Progenitor cell of endocrine pancreas (in vitro differentiated cells): ENCODE results near the gene RGS14. TPM values are rescaled to one million over a fixed set of nuclear protein-coding genes. Genes with fewer than 3 reads are reported as not detected.

Experiments used
- DNase-seq: peaks from one replicate; pipeline ENCODE4 v3.0.0; 2021; ENCODE audit warnings: low spot score; ENCODE audit not compliant: unreplicated experiment
- H3K27ac Mint-ChIP-seq: 2 replicates; pipeline ENCODE4 v1.8.0; 2021; ENCODE audit warnings: mild to moderate bottlenecking, moderate library complexity, mixed read lengths
- H3K27me3 Mint-ChIP-seq: 2 replicates; pipeline ENCODE4 v1.8.0; 2021; ENCODE audit warnings: mixed read lengths
- H3K36me3 Mint-ChIP-seq: 2 replicates; pipeline ENCODE4 v1.8.0; 2022; ENCODE audit warnings: mixed read lengths; ENCODE audit not compliant: insufficient read depth
- H3K4me1 Mint-ChIP-seq: 2 replicates; pipeline ENCODE4 v1.8.0; 2021; ENCODE audit warnings: low read depth, mixed read lengths
- H3K4me3 Mint-ChIP-seq: 2 replicates; pipeline ENCODE4 v1.8.0; 2021; ENCODE audit warnings: low read depth, mild to moderate bottlenecking, moderate library complexity, mixed read lengths
- H3K9me3 Mint-ChIP-seq: 2 replicates; pipeline ENCODE4 v1.8.0; 2021; ENCODE audit warnings: low read depth, mixed read lengths
- total RNA-seq: library from RNA; stranded (reverse); gene quantifications from 2 replicates; pipeline ENCODE4 v1.2.1, GENCODE V29; 2021
- TF ChIP-seq, protein P1 (sequence below): fragments of 200-600 bp; sonication (generic); IDR thresholded peaks from one replicate; pipeline ENCODE4 v1.5.0; 2021; ENCODE audit warnings: antibody characterized with exemption, mild to moderate bottlenecking; ENCODE audit not compliant: unreplicated experiment

RGS14 gene
- total RNA-seq, 1 donor from 2014 or later: 13.0 TPM

DNA sequence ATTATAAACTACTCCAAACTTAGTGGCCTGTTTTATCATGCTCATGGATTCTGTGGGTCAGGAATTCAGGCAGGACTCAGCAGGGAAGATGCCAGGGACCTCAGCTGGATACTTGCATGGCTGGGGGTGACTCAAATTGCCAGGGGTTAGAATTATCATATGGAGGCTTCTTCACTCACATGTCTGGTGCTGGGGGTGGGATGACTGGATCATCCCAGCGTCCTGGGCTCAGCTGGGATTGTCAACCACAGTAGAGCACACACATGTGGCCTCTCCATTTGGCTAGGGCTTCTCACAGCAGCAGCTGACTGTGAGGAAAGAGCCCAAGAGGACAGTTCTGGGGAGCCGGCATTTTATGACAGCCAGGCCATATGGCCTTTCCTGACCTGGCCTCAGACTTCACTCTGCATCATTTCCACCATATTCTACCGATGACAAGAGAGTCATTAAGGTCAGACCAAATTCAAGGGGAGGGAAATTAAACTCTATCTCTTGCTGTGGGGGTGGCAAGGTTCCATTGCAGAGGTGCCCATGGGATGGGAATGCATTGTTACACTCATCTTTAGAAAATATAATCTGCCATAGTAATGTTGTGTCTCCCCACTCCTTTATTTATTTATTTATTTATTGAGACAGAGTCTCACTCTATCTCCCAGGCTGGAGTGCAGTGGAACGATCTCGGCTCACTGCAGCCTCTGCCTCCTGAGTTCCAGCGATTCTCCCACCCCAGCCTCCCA lies 63.5 kb downstream of the RGS14 start:
- TF ChIP-seq, protein P1, sequence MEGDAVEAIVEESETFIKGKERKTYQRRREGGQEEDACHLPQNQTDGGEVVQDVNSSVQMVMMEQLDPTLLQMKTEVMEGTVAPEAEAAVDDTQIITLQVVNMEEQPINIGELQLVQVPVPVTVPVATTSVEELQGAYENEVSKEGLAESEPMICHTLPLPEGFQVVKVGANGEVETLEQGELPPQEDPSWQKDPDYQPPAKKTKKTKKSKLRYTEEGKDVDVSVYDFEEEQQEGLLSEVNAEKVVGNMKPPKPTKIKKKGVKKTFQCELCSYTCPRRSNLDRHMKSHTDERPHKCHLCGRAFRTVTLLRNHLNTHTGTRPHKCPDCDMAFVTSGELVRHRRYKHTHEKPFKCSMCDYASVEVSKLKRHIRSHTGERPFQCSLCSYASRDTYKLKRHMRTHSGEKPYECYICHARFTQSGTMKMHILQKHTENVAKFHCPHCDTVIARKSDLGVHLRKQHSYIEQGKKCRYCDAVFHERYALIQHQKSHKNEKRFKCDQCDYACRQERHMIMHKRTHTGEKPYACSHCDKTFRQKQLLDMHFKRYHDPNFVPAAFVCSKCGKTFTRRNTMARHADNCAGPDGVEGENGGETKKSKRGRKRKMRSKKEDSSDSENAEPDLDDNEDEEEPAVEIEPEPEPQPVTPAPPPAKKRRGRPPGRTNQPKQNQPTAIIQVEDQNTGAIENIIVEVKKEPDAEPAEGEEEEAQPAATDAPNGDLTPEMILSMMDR: no peak
- Mint-ChIP-seq H3K27me3 (peaks cover 5% of the 10 kb centered on the region), H3K9me3 (no peaks in the 10 kb centered on the region), H3K4me1 (no peaks in the 10 kb centered on the region), H3K4me3 (no peak overlapping the region), H3K36me3 (no peaks in the 10 kb centered on the region), H3K27ac (no peak overlapping the region)
- no peak for DNase-seq

Other genes with a start within 250 kb of the RGS14 start
- 168 and 178 TPM in 2 replicates for gene NSD1, start 224.2 kb upstream of the RGS14 start, total RNA-seq
- gene RAB24, start 54.2 kb upstream of the RGS14 start, total RNA-seq: 26.9 and 30.0 TPM in 2 replicates
- 94.0 and 114 TPM in 2 replicates for gene PRELID1, start 54.1 kb upstream of the RGS14 start, total RNA-seq
- gene MXD3, start 46.0 kb upstream of the RGS14 start, total RNA-seq: 20.1 and 20.6 TPM in 2 replicates
- 106 and 111 TPM in 2 replicates for gene LMAN2, start 6.3 kb upstream of the RGS14 start, total RNA-seq
- gene SLC34A1, start 26.5 kb downstream of the RGS14 start, total RNA-seq: not detected in 2 replicates
- gene PFN3, start 42.7 kb downstream of the RGS14 start, total RNA-seq: not detected in 2 replicates
- gene F12, start 51.6 kb downstream of the RGS14 start, total RNA-seq: 4.0 and 4.7 TPM in 2 replicates
- 40.2 and 43.0 TPM in 2 replicates for gene GRK6, start 68.8 kb downstream of the RGS14 start, total RNA-seq
- 11.7 and 13.1 TPM in 2 replicates for gene PRR7, start 88.9 kb downstream of the RGS14 start, total RNA-seq
- gene DBN1, start 115.7 kb downstream of the RGS14 start, total RNA-seq: 396 and 422 TPM in 2 replicates
- gene PDLIM7, start 139.7 kb downstream of the RGS14 start, total RNA-seq: 113 and 119 TPM in 2 replicates
- 11.6 and 13.7 TPM in 2 replicates for gene DOK3, start 151.9 kb downstream of the RGS14 start, total RNA-seq
- gene DDX41, start 159.0 kb downstream of the RGS14 start, total RNA-seq: 88.4 and 93.1 TPM in 2 replicates
- gene FAM193B, start 196.6 kb downstream of the RGS14 start, total RNA-seq: 163 and 165 TPM in 2 replicates
- 161 and 170 TPM in 2 replicates for gene TMED9, start 234.3 kb downstream of the RGS14 start, total RNA-seq
- 33.4 and 38.8 TPM in 2 replicates for gene B4GALT7, start 242.2 kb downstream of the RGS14 start, total RNA-seq